A549 (cell line): Measurements from ENCODE around the gene PIR.

Experiments used
- BHLHE40 ChIP-seq: IDR thresholded peaks from 2 replicates; pipeline ENCODE4 v1.6.1; 2012; ENCODE audit warnings: low read depth, low read length, inconsistent platforms
- CEBPB ChIP-seq, 2 experiments: fragments of >200 bp in 1 of 2; sonication (Bioruptor Twin) in 1 of 2; formaldehyde crosslinking in 1 of 2; IDR thresholded peaks; 2 replicates each; pipeline ENCODE4 v1.6.1; 2012 to 2016
- CHD2 ChIP-seq: fragments of 150-350 bp; IDR thresholded peaks from 2 replicates; pipeline ENCODE4 v1.6.1; 2014; ENCODE audit warnings: low read length; ENCODE audit not compliant: partially characterized antibody
- EP300 ChIP-seq, 2 experiments: fragments of >200 bp; sonication (Bioruptor Twin); formaldehyde crosslinking; IDR thresholded peaks; 2 replicates in 1 of 2; 3 replicates in 1 of 2; pipeline ENCODE4 v1.6.1; 2016 to 2017
- FOSL2 ChIP-seq, 2 experiments: fragments of 450-650 bp in 1 of 2; fragments of >200 bp in 1 of 2; sonication (Bioruptor Twin) in 1 of 2; formaldehyde crosslinking; IDR thresholded peaks; 2 replicates each; pipeline versions ENCODE4 v1.5.0 to v1.6.1; 2016 to 2020; ENCODE audit warnings: mild to moderate bottlenecking in 1 of 2, moderate library complexity in 1 of 2
- MAZ ChIP-seq: fragments of 150-350 bp; IDR thresholded peaks from 2 replicates; pipeline ENCODE4 v1.6.1; 2014; ENCODE audit warnings: antibody characterized with exemption, low read depth, low read length, borderline replicate concordance
- POLR2A ChIP-seq: IDR thresholded peaks from 2 replicates; pipeline ENCODE4 v1.6.1; 2012; ENCODE audit warnings: mild to moderate bottlenecking, low read length
- RAD21 ChIP-seq, 2 experiments: fragments of >200 bp in 1 of 2; sonication (Bioruptor Twin) in 1 of 2; formaldehyde crosslinking in 1 of 2; IDR thresholded peaks in 1 of 2; conservative IDR thresholded peaks in 1 of 2; 2 replicates in 1 of 2; 3 replicates in 1 of 2; pipeline ENCODE4 v1.6.1; 2012 to 2018; ENCODE audit warnings: inconsistent platforms in 1 of 2
- RARB ChIP-seq: fragments of 250-450 bp; sonication (Bioruptor Pico); IDR thresholded peaks from 2 replicates; pipeline ENCODE4 v1.8.0; 2021; ENCODE audit warnings: mild to moderate bottlenecking, moderate library complexity
- TP53 ChIP-seq: fragments of 250-450 bp; sonication (Bioruptor Pico); IDR thresholded peaks from 2 replicates; pipeline ENCODE4 v1.5.0; 2021; ENCODE audit warnings: mild to moderate bottlenecking, moderate library complexity
- TF ChIP-seq, protein P1 (sequence below): fragments of >200 bp; sonication (Bioruptor Twin); formaldehyde crosslinking; IDR thresholded peaks from 3 replicates; pipeline ENCODE4 v1.5.1; 2016
- TF ChIP-seq, protein P2 (sequence below): fragments of 450-650 bp; IDR thresholded peaks from 2 replicates; pipeline ENCODE4 v1.6.1; 2014; ENCODE audit warnings: antibody characterized with exemption
- TF ChIP-seq, protein P3 (sequence below): fragments of 150-350 bp; IDR thresholded peaks from 2 replicates; pipeline ENCODE4 v1.6.1; 2014; ENCODE audit warnings: low read depth, mild to moderate bottlenecking, low read length

GRCh38 chrX:15500497-15500966, 7.4 kb upstream of the PIR start, which contains the start of gene BMX:
- TF ChIP-seq MAZ (no peak), CEBPB (IDR thresholded peaks at IDR 0.05) (no peak), FOSL2 (IDR thresholded peaks at IDR 0.05) (no peak), FOSL2 (CRISPR knock-in tag; IDR thresholded peaks at IDR 0.05) (no peak), BHLHE40 (no peak), RAD21 (conservative IDR thresholded peaks at IDR 0.05 in 1 of 2, IDR thresholded peaks at IDR 0.05 in 1 of 2) (no peak), EP300 (IDR thresholded peaks at IDR 0.05) (no peak), TP53 (CRISPR knock-in tag) (no peak), RARB (CRISPR knock-in tag) (no peak), CHD2 (no peak), POLR2A (no peak)
- TF ChIP-seq, protein P1, sequence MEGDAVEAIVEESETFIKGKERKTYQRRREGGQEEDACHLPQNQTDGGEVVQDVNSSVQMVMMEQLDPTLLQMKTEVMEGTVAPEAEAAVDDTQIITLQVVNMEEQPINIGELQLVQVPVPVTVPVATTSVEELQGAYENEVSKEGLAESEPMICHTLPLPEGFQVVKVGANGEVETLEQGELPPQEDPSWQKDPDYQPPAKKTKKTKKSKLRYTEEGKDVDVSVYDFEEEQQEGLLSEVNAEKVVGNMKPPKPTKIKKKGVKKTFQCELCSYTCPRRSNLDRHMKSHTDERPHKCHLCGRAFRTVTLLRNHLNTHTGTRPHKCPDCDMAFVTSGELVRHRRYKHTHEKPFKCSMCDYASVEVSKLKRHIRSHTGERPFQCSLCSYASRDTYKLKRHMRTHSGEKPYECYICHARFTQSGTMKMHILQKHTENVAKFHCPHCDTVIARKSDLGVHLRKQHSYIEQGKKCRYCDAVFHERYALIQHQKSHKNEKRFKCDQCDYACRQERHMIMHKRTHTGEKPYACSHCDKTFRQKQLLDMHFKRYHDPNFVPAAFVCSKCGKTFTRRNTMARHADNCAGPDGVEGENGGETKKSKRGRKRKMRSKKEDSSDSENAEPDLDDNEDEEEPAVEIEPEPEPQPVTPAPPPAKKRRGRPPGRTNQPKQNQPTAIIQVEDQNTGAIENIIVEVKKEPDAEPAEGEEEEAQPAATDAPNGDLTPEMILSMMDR = no peak
- TF ChIP-seq, protein P2, sequence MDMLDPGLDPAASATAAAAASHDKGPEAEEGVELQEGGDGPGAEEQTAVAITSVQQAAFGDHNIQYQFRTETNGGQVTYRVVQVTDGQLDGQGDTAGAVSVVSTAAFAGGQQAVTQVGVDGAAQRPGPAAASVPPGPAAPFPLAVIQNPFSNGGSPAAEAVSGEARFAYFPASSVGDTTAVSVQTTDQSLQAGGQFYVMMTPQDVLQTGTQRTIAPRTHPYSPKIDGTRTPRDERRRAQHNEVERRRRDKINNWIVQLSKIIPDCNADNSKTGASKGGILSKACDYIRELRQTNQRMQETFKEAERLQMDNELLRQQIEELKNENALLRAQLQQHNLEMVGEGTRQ = no peak
- TF ChIP-seq, protein P3, sequence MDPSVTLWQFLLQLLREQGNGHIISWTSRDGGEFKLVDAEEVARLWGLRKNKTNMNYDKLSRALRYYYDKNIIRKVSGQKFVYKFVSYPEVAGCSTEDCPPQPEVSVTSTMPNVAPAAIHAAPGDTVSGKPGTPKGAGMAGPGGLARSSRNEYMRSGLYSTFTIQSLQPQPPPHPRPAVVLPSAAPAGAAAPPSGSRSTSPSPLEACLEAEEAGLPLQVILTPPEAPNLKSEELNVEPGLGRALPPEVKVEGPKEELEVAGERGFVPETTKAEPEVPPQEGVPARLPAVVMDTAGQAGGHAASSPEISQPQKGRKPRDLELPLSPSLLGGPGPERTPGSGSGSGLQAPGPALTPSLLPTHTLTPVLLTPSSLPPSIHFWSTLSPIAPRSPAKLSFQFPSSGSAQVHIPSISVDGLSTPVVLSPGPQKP = no peak
